ENCODE results near the gene LSM10.
A peak's percentile ranks its signal among the peaks of the same experiment; 100 is the strongest.

Gene LSM10

DNA sequence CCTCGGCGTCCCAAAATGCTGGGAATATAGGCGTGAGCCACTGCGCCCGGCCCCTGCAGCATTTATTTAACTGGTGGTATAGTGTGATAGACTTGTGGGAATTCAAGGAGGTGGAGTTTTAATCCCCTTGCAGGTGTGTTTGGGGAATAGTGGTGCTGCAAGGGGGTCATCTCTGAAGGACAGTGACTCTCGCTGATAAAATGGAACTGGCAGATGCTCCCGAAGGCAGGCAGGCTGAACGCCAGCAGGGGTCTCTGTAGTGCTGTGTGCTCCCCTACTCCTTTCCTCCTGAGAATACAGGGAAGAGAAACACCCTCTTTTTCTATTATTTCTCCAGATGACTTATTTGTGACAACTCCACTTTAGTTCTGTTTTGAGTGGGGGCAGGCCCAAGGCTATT is 48.6 kb upstream of the LSM10 start:
- no peaks in the 10 kb centered on the region for H3K9me2 ChIP-seq (replicated peaks; ENCODE audit: control insufficient read depth, low read length)
- no peaks in the 10 kb centered on the region for H3K36me3 ChIP-seq (ENCODE audit: control insufficient read depth, low read length)
- no peaks in the 10 kb centered on the region for H3K9me3 ChIP-seq (ENCODE audit: control insufficient read depth, insufficient read depth, low read length)
- 0 out of 2 replicates have a peak, but pooled peaks cover 3% of the 10 kb centered on the region for H3F3A ChIP-seq (ENCODE audit: control insufficient read depth, insufficient read depth)
- TF ChIP-seq, protein P1, sequence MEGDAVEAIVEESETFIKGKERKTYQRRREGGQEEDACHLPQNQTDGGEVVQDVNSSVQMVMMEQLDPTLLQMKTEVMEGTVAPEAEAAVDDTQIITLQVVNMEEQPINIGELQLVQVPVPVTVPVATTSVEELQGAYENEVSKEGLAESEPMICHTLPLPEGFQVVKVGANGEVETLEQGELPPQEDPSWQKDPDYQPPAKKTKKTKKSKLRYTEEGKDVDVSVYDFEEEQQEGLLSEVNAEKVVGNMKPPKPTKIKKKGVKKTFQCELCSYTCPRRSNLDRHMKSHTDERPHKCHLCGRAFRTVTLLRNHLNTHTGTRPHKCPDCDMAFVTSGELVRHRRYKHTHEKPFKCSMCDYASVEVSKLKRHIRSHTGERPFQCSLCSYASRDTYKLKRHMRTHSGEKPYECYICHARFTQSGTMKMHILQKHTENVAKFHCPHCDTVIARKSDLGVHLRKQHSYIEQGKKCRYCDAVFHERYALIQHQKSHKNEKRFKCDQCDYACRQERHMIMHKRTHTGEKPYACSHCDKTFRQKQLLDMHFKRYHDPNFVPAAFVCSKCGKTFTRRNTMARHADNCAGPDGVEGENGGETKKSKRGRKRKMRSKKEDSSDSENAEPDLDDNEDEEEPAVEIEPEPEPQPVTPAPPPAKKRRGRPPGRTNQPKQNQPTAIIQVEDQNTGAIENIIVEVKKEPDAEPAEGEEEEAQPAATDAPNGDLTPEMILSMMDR (IDR thresholded peaks at IDR 0.05; ENCODE audit: low read depth, low read length, poor library complexity, severe bottlenecking): peak; percentile 62
- TF ChIP-seq EZH2phosphoT487 (IDR thresholded peaks at IDR 0.05; ENCODE audit: borderline replicate concordance, low read length): no peak
- H3K4me2 ChIP-seq (ENCODE audit: low read length): no peak overlapping the region
- no peak overlapping the region for H3K27ac ChIP-seq (ENCODE audit: low read depth, low read length)
- H3K4me3 ChIP-seq (ENCODE audit: low read length): no peak overlapping the region
- H3K4me1 ChIP-seq (ENCODE audit: control insufficient read depth, low read length): peaks cover 12% of the 10 kb centered on the region
- no peaks in the 10 kb centered on the region for H3K79me2 ChIP-seq (ENCODE audit: control insufficient read depth, low read length)
- H3K27me3 ChIP-seq (ENCODE audit: control insufficient read depth, low read length): no peaks in the 10 kb centered on the region
- no peaks in the 10 kb centered on the region for H4K20me1 ChIP-seq (ENCODE audit: control insufficient read depth, insufficient read depth, low read depth, low read length)

DNA sequence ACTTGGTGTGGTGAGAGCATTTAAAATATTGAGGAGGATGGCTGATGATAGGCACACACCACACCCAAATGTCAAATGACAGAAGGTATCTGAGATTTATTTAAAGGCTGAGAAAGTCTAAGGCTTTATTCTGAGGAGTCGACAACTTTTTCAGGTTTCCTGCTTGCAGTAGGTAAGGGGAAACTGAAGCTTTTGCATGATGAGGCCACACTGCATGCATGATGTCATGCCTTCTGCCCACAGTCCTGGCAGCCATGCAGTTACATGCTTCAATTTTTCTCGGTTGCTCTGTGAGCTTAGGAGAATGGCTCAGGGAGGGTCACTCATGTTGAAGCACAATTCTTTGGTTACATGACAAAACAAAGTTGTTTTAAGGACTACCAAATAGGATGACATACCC is 45.6 kb upstream of the LSM10 start:
- H3K36me3 ChIP-seq (ENCODE audit: control insufficient read depth, low read length): no peaks in the 10 kb centered on the region
- no peak overlapping the region for H3K4me3 ChIP-seq (ENCODE audit: low read length)
- no peak overlapping the region for H3K4me2 ChIP-seq (ENCODE audit: low read length)
- no peak overlapping the region for H3K27ac ChIP-seq (ENCODE audit: low read depth, low read length)
- TF ChIP-seq EZH2phosphoT487 (IDR thresholded peaks at IDR 0.05; ENCODE audit: borderline replicate concordance, low read length): no peak
- TF ChIP-seq, protein P1 (IDR thresholded peaks at IDR 0.05; ENCODE audit: low read depth, low read length, poor library complexity, severe bottlenecking): no peak
- H3F3A ChIP-seq (ENCODE audit: control insufficient read depth, insufficient read depth): 0 out of 2 replicates have a peak, but pooled peaks cover 3% of the 10 kb centered on the region
- peaks cover 3% of the 10 kb centered on the region; the same call in 1 of the 2 replicates for H3K4me1 ChIP-seq (ENCODE audit: control insufficient read depth, low read length)
- H3K79me2 ChIP-seq (ENCODE audit: control insufficient read depth, low read length): no peaks in the 10 kb centered on the region
- H3K9me2 ChIP-seq (replicated peaks; ENCODE audit: control insufficient read depth, low read length): no peaks in the 10 kb centered on the region
- H3K9me3 ChIP-seq (ENCODE audit: control insufficient read depth, insufficient read depth, low read length): no peaks in the 10 kb centered on the region
- no peaks in the 10 kb centered on the region; the same call in 1 of the 2 replicates for H4K20me1 ChIP-seq (ENCODE audit: control insufficient read depth, insufficient read depth, low read depth, low read length)
- no peaks in the 10 kb centered on the region for H3K27me3 ChIP-seq (ENCODE audit: control insufficient read depth, low read length)

- H3K27me3 ChIP-seq (ENCODE audit: control insufficient read depth, low read length): no peaks in the 10 kb centered on the region
- H3K27ac ChIP-seq (ENCODE audit: low read depth, low read length): no peak overlapping the region
- H3K9me3 ChIP-seq (ENCODE audit: control insufficient read depth, insufficient read depth, low read length): no peaks in the 10 kb centered on the region
- H3K36me3 ChIP-seq (ENCODE audit: control insufficient read depth, low read length): no peaks in the 10 kb centered on the region
- 0 out of 2 replicates have a peak, but pooled peaks cover 3% of the 10 kb centered on the region for H3F3A ChIP-seq (ENCODE audit: control insufficient read depth, insufficient read depth)
- no peak overlapping the region for H3K4me3 ChIP-seq (ENCODE audit: low read length)
- no peak overlapping the region for H3K4me2 ChIP-seq (ENCODE audit: low read length)
- no peaks in the 10 kb centered on the region for H3K79me2 ChIP-seq (ENCODE audit: control insufficient read depth, low read length)
- no peaks in the 10 kb centered on the region; the same call in 1 of the 2 replicates for H4K20me1 ChIP-seq (ENCODE audit: control insufficient read depth, insufficient read depth, low read depth, low read length)
- TF ChIP-seq EZH2phosphoT487 (IDR thresholded peaks at IDR 0.05; ENCODE audit: borderline replicate concordance, low read length): no peak
- TF ChIP-seq, protein P1 (IDR thresholded peaks at IDR 0.05; ENCODE audit: low read depth, low read length, poor library complexity, severe bottlenecking): no peak
- peaks cover 3% of the 10 kb centered on the region; the same call in 1 of the 2 replicates for H3K4me1 ChIP-seq (ENCODE audit: control insufficient read depth, low read length)
- H3K9me2 ChIP-seq (replicated peaks; ENCODE audit: control insufficient read depth, low read length): no peaks in the 10 kb centered on the region
Measured at GRCh38 chr1:36442337-36442736, 44.6 kb upstream of the LSM10 start.
